ENCODE data around the gene ENTPD8.

Gene ENTPD8

DNA sequence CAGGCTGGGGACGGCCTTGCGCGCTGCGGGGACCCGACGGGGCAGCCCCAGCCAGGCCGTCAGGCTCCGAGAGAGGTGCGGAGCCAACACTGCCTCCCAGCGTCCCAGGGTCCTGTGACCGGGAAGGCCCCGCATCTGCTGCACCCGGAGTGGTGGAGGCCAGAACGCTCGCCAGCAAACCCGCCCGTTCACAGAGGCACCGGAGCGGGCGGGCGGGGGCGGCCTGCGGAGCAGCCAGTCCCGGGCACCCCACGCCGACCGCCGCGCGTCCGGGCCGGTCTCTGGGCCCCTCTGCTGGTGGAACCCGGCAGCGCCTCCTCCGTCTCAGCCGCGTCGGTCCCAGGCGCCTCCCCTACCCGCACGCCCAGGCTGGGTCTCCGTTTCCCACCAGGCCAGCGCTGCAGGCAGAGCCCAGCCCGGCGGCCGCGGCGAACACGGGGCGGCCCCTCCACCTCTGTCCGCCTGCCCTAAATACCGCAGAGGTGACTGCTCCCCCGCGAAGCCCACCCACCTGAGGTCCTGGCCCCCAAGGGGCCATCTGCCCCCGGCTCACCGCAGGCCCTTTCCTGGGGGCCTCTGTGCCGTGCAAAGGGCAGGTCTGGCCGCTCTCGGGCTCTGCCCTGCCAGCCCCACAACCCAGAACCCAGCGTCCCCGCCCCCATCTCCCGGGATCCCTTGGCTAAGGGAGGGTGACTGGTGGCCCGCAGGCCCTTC, 34.1 kb downstream of the ENTPD8 start:
- H3K4me3 ChIP-seq (ENCODE audit: low read length): peak overlapping the region; percentile 39
- peak; percentile 46 for TF ChIP-seq CTCF (conservative IDR thresholded peaks at IDR 0.05; ENCODE audit: low read length)
- peak; percentile 47 for DNase-seq (ENCODE audit: low read depth)

GRCh38 chr9:137406085-137406760, 34.9 kb downstream of the ENTPD8 start:
- no peak for DNase-seq (ENCODE audit: low read depth)
- H3K4me3 ChIP-seq (ENCODE audit: low read length): no peak overlapping the region
- TF ChIP-seq CTCF (conservative IDR thresholded peaks at IDR 0.05; ENCODE audit: low read length): no peak

GRCh38 chr9:137405677-137406081, 35.5 kb downstream of the ENTPD8 start:
- no peak for DNase-seq (ENCODE audit: low read depth)
- H3K4me3 ChIP-seq (ENCODE audit: low read length): no peak overlapping the region
- no peak for TF ChIP-seq CTCF (conservative IDR thresholded peaks at IDR 0.05; ENCODE audit: low read length)

DNA sequence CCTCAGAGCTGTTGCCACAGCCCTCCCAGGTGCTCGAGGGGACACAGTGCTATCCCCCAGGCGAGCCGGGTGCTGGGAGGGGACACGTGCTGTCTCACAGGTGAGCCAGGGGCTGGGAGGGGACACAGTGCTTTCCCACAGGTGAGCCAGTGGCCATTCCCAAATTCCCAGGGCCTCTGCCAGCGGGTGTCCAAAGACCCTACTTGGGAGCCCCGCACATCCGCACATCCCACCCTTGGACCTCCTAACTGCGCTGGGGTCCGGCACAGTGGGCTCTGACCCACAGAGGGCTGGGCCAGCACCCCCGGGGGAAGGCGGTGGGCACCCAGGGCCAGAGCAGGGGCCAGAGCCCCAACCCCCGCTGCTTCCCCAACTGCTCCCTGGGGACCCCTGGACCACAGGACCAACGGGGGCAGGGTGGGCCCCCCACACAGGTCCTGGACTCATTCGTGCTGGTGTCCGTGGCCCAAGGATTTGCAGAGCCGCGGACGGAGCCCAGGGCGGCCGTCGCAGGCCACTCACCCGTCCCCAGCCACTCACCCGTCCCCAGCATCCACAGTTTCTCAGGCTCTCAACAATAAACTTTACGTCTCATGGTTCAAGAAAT, 36.1 kb downstream of the ENTPD8 start:
- no peak for DNase-seq (ENCODE audit: low read depth)
- no peak overlapping the region for H3K4me3 ChIP-seq (ENCODE audit: low read length)
- no peak for TF ChIP-seq CTCF (conservative IDR thresholded peaks at IDR 0.05; ENCODE audit: low read length)

DNA sequence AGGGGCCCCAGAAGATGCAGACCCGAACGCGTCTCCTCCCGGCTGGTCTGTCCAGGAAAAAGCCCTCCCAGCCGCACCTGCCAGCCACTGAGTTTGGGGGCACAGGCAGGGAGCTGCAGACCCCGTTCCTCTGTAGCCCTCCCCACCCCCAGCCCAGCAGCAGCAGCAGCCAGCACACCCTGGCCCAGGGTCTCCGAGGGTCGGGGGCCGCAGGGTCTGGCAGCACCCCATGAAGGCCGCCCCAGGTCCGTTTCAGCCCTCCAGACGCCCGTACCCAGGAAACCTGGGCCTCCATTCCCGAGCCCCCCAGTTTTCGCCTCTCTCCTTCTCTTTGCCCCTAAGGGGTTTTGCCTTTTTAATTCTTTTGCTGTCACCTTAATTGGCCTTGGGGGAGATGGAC, 37.9 kb downstream of the ENTPD8 start:
- TF ChIP-seq CTCF (conservative IDR thresholded peaks at IDR 0.05; ENCODE audit: low read length): no peak
- no peak overlapping the region for H3K4me3 ChIP-seq (ENCODE audit: low read length)
- no peak for DNase-seq (ENCODE audit: low read depth)

- no peak for TF ChIP-seq CTCF (conservative IDR thresholded peaks at IDR 0.05; ENCODE audit: low read length)
- H3K4me3 ChIP-seq (ENCODE audit: low read length): no peak overlapping the region
- no peak for DNase-seq (ENCODE audit: low read depth)
These were observed 38.4 kb downstream of the ENTPD8 start for GRCh38 chr9:137402746-137403145.
